H1 (cell line): Measurements from ENCODE around the gene NAAA. TPM values are rescaled to one million over a fixed set of nuclear protein-coding genes. Genes with fewer than 3 reads are reported as not detected.

ENCODE experiments used
- BRCA1 ChIP-seq: IDR thresholded peaks from 2 replicates; pipeline ENCODE4 v1.6.1; 2012; ENCODE audit warnings: low read depth, low read length, improper control_type of control experiment
- CREB1 ChIP-seq: IDR thresholded peaks from 2 replicates; pipeline ENCODE4 v1.6.1; 2012; ENCODE audit warnings: inconsistent platforms
- EZH2 ChIP-seq: fragments of 200-600 bp; sonication (generic); IDR thresholded peaks from 2 replicates; pipeline ENCODE4 v1.7.1; 2012; ENCODE audit warnings: low read depth, mild to moderate bottlenecking, moderate library complexity, low read length, inconsistent platforms; ENCODE audit not compliant: severe bottlenecking
- HDAC2 ChIP-seq, 2 experiments: fragments of 300-600 bp in 1 of 2; sonication (generic) in 1 of 2; IDR thresholded peaks; 2 replicates each; pipeline ENCODE4 v1.6.1; 2011 to 2012; ENCODE audit warnings: low read depth in 2 of 2, low read length in 2 of 2, mild to moderate bottlenecking in 2 of 2, moderate library complexity in 2 of 2, borderline replicate concordance in 1 of 2, inconsistent platforms in 1 of 2
- JUN ChIP-seq: IDR thresholded peaks from 2 replicates; pipeline ENCODE4 v1.6.1; 2011; ENCODE audit warnings: low read depth, mild to moderate bottlenecking, improper control_type of control experiment, low read length
- NRF1 ChIP-seq: IDR thresholded peaks from 2 replicates; pipeline ENCODE4 v1.6.1; 2011; ENCODE audit warnings: mild to moderate bottlenecking, low read depth, low read length, improper control_type of control experiment
- SIRT6 ChIP-seq: IDR thresholded peaks from one replicate; pipeline ENCODE4 v1.7.1; 2012; ENCODE audit warnings: low read length, inconsistent platforms
- SP2 ChIP-seq: IDR thresholded peaks from 2 replicates; pipeline ENCODE4 v1.6.1; 2012; ENCODE audit warnings: mild to moderate bottlenecking, low read length, inconsistent platforms
- polyA plus RNA-seq, 7 experiments: library from polyadenylated mRNA; depleted of rRNA in 3 of 7; stranded (reverse) in 5 of 7; unstranded in 2 of 7; fragments of >200 nt in 5 of 7; fragments of 200-250 nt in 2 of 7; gene quantifications; 1 replicate in 5 of 7; 2 replicates in 1 of 7; 4 replicates in 1 of 7; pipeline versions ENCODE4 v1.2.1 to v1.2.3, GENCODE V29; 2011 to 2013; ENCODE audit warnings: missing spikeins in 2 of 7, mixed read lengths in 2 of 7
- total RNA-seq: library from RNA; stranded (reverse); fragmentation: NEBNext Ultra II Directional; extraction: Animal tissue kit (Norgen Biotek cat#: 25700); gene quantifications from 2 replicates; pipeline ENCODE4 v1.2.1, GENCODE V29; 2021
- TF ChIP-seq, protein P1 (sequence below): fragments of 300-600 bp; sonication (generic); IDR thresholded peaks from 2 replicates; pipeline ENCODE4 v1.7.1; 2012; ENCODE audit warnings: low read length, moderate library complexity, mild to moderate bottlenecking, inconsistent platforms; ENCODE audit not compliant: insufficient replicate concordance
- TF ChIP-seq, protein P2 (sequence below): IDR thresholded peaks from 2 replicates; pipeline ENCODE4 v1.6.1; 2012; ENCODE audit warnings: inconsistent platforms

Gene NAAA
- total and polyA plus RNA-seq, 2 of the 8 experiments (the other 6 are each of a cell fraction or from before 2014, with no cell fraction given) = 9.4 to 12.5 TPM

- TF ChIP-seq, protein P1, sequence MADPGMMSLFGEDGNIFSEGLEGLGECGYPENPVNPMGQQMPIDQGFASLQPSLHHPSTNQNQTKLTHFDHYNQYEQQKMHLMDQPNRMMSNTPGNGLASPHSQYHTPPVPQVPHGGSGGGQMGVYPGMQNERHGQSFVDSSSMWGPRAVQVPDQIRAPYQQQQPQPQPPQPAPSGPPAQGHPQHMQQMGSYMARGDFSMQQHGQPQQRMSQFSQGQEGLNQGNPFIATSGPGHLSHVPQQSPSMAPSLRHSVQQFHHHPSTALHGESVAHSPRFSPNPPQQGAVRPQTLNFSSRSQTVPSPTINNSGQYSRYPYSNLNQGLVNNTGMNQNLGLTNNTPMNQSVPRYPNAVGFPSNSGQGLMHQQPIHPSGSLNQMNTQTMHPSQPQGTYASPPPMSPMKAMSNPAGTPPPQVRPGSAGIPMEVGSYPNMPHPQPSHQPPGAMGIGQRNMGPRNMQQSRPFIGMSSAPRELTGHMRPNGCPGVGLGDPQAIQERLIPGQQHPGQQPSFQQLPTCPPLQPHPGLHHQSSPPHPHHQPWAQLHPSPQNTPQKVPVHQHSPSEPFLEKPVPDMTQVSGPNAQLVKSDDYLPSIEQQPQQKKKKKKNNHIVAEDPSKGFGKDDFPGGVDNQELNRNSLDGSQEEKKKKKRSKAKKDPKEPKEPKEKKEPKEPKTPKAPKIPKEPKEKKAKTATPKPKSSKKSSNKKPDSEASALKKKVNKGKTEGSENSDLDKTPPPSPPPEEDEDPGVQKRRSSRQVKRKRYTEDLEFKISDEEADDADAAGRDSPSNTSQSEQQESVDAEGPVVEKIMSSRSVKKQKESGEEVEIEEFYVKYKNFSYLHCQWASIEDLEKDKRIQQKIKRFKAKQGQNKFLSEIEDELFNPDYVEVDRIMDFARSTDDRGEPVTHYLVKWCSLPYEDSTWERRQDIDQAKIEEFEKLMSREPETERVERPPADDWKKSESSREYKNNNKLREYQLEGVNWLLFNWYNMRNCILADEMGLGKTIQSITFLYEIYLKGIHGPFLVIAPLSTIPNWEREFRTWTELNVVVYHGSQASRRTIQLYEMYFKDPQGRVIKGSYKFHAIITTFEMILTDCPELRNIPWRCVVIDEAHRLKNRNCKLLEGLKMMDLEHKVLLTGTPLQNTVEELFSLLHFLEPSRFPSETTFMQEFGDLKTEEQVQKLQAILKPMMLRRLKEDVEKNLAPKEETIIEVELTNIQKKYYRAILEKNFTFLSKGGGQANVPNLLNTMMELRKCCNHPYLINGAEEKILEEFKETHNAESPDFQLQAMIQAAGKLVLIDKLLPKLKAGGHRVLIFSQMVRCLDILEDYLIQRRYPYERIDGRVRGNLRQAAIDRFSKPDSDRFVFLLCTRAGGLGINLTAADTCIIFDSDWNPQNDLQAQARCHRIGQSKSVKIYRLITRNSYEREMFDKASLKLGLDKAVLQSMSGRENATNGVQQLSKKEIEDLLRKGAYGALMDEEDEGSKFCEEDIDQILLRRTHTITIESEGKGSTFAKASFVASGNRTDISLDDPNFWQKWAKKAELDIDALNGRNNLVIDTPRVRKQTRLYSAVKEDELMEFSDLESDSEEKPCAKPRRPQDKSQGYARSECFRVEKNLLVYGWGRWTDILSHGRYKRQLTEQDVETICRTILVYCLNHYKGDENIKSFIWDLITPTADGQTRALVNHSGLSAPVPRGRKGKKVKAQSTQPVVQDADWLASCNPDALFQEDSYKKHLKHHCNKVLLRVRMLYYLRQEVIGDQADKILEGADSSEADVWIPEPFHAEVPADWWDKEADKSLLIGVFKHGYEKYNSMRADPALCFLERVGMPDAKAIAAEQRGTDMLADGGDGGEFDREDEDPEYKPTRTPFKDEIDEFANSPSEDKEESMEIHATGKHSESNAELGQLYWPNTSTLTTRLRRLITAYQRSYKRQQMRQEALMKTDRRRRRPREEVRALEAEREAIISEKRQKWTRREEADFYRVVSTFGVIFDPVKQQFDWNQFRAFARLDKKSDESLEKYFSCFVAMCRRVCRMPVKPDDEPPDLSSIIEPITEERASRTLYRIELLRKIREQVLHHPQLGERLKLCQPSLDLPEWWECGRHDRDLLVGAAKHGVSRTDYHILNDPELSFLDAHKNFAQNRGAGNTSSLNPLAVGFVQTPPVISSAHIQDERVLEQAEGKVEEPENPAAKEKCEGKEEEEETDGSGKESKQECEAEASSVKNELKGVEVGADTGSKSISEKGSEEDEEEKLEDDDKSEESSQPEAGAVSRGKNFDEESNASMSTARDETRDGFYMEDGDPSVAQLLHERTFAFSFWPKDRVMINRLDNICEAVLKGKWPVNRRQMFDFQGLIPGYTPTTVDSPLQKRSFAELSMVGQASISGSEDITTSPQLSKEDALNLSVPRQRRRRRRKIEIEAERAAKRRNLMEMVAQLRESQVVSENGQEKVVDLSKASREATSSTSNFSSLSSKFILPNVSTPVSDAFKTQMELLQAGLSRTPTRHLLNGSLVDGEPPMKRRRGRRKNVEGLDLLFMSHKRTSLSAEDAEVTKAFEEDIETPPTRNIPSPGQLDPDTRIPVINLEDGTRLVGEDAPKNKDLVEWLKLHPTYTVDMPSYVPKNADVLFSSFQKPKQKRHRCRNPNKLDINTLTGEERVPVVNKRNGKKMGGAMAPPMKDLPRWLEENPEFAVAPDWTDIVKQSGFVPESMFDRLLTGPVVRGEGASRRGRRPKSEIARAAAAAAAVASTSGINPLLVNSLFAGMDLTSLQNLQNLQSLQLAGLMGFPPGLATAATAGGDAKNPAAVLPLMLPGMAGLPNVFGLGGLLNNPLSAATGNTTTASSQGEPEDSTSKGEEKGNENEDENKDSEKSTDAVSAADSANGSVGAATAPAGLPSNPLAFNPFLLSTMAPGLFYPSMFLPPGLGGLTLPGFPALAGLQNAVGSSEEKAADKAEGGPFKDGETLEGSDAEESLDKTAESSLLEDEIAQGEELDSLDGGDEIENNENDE = no peak
- no peak for TF ChIP-seq SP2
- TF ChIP-seq CREB1 = no peak; the same call in none of the 2 replicates
- TF ChIP-seq, protein P2, sequence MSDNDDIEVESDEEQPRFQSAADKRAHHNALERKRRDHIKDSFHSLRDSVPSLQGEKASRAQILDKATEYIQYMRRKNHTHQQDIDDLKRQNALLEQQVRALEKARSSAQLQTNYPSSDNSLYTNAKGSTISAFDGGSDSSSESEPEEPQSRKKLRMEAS = no peak; the same call in none of the 2 replicates
- TF ChIP-seq JUN = no peak
- no peak for TF ChIP-seq SIRT6
- TF ChIP-seq NRF1 = no peak
- TF ChIP-seq BRCA1 = no peak
- TF ChIP-seq EZH2 = no peak
- no peak for TF ChIP-seq HDAC2 (IDR thresholded peaks at IDR 0.05; ENCODE audit: borderline replicate concordance in 1 of 2, low read depth in 2 of 2, low read length in 2 of 2)
Observed at GRCh38 chr4:75940692-75941253, at the start of gene NAAA (continued).
